GM10266 (cell line): Measurements from ENCODE around the gene NUDT14.

ENCODE experiments used
- DNase-seq: peaks from one replicate; pipeline ENCODE4 v3.0.0; 2012; ENCODE audit errors: extremely low spot score
- TF ChIP-seq, protein P1 (sequence below): IDR thresholded peaks from 2 replicates; pipeline ENCODE4 v1.5.1; 2012; ENCODE audit warnings: mild to moderate bottlenecking, low read depth; ENCODE audit not compliant: control insufficient read depth, insufficient read depth; ENCODE audit errors: missing control alignments

Gene NUDT14

DNA sequence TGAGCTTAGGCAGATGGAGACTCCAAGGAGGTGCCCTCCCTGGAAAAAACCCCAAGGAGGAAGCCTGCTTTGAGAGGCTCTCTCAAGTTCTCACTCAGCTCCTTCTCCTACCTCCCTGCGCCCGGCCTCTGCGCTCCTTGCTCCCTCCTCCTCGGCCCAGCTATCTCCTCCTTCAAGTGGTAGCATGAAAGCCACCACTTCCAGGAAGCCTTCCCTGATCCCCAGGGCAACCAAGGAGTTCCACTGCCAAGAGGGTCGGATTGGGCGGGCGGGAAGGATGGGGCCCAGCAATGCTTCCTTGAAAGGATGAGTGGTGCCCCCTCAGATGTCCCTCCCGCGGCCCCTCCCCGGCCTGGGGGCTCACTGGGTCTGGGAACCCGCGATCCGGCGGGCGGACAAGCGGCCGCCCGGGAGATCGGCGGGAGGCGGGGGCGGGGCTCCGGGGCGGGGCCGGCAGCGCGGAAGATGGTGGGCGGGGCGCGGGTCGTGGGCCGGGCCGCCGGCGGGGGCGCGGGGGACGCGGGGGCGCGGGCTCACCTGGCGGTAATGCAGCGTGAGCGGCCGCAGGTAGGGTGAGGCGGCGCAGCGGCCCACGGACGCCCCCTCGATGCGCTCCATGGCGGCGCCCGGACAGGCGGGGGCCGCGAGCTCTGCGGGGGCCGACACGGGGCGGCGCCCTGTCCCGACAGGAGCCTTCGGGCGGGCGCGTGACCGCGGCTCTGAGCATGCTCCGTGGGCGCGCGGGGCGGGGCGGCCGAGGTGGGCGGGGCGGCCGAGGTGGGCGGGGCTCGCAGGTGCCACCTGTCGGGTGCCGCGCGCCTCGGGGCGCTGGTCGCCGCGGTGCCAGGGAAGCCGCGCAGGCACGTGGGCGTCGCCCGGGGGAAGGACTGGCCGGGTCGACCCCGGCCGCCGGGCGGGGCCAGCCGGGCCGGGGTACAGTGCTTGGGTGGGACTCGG lies at the start of gene NUDT14:
Gene NUDT14 (minus strand): TSS at position 721 of the 957 bp plus-strand sequence. CDS start 103 bp downstream, at position 618.
- DNase-seq: peak; percentile 97
- TF ChIP-seq, protein P1, sequence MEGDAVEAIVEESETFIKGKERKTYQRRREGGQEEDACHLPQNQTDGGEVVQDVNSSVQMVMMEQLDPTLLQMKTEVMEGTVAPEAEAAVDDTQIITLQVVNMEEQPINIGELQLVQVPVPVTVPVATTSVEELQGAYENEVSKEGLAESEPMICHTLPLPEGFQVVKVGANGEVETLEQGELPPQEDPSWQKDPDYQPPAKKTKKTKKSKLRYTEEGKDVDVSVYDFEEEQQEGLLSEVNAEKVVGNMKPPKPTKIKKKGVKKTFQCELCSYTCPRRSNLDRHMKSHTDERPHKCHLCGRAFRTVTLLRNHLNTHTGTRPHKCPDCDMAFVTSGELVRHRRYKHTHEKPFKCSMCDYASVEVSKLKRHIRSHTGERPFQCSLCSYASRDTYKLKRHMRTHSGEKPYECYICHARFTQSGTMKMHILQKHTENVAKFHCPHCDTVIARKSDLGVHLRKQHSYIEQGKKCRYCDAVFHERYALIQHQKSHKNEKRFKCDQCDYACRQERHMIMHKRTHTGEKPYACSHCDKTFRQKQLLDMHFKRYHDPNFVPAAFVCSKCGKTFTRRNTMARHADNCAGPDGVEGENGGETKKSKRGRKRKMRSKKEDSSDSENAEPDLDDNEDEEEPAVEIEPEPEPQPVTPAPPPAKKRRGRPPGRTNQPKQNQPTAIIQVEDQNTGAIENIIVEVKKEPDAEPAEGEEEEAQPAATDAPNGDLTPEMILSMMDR: no peak

DNA sequence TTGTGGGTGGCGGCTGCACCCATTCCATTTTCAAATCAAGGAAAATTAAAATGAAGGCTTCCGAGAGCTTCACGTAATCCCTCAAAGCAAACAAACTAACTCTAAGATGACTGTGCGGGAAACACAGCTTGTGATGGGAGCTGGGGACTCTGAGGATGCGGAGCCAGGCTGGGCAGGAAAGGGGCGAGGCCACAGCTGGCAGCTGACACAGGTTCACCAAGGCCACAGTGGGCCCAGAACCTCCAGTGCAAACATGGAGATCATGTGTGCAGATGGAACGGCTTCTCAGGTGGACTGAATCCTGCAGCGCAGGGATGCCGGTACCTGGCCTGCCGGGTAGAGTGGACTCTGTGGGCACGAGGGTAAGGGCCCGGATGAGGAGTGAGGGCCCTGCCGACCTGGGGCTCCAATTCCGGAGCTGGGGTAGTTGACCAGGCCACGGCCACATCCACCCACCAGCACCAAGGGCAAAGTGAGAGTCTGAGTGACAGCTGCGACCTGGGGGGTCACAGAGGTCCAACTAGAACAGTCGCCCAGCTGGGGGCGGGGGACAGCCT lies 48.1 kb upstream of the NUDT14 start:
- DNase-seq: no peak
- TF ChIP-seq, protein P1: no peak

DNA sequence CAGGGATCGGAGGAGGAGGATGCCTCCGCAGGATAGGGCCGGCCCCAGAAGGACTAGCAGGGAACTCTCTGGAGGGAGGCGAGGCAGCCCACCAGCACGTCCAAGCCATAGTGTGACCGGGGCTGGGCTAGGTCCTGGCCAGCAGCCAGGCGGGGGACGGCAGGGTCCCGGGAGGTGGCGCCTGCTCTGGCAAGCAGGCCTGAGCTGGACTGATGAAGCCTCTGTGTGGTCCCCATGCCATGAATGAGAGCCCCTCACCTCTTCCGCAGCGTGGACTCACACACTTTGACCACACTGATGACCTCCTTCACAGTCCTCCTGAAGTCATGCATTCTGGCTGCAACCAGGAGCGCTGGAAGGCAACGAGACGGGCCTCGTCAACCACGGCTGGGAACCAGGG lies 47.5 kb upstream of the NUDT14 start:
- DNase-seq: no peak
- TF ChIP-seq, protein P1: no peak

DNA sequence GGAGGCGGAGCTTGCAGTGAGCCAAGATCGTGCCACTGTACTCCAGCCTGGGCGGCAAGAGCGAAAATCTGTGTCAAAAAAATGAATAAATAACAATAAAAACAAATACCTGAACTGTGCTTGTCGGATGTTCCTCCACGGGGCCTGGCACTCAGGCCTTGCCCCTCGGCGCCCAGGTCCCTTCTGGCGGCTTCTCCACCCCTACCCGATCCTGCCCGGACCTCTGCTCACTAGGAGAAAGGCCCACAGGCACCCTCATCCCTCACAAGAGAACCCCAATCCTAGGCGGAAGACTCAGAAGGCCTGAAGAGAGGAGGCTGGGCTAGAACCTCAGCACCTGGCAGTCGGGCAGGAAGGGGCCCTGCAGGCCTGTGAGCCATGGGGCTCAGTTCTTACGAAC lies 46.2 kb upstream of the NUDT14 start:
- TF ChIP-seq, protein P1: no peak
- DNase-seq: no peak

DNA sequence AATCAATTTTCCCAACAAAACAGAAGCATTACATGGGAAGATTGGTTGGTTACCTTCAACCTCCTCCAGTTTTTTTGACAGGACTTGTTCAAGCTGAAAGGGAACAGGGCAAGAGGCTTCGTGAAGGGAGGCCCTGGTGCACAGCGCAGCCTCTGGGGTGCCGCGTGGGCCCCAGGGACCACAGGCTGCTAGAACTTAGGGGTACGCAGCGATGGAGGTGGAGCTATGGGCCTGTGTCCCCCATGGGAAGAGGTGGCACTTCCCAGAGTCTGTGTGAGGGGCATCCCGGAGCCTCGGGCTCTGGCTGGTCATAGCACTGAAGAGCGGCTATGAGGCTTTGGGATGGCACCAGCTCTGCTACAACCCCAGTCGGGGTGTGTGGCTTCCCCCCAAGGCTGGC lies 45.1 kb upstream of the NUDT14 start:
- TF ChIP-seq, protein P1: no peak
- DNase-seq: no peak

DNA sequence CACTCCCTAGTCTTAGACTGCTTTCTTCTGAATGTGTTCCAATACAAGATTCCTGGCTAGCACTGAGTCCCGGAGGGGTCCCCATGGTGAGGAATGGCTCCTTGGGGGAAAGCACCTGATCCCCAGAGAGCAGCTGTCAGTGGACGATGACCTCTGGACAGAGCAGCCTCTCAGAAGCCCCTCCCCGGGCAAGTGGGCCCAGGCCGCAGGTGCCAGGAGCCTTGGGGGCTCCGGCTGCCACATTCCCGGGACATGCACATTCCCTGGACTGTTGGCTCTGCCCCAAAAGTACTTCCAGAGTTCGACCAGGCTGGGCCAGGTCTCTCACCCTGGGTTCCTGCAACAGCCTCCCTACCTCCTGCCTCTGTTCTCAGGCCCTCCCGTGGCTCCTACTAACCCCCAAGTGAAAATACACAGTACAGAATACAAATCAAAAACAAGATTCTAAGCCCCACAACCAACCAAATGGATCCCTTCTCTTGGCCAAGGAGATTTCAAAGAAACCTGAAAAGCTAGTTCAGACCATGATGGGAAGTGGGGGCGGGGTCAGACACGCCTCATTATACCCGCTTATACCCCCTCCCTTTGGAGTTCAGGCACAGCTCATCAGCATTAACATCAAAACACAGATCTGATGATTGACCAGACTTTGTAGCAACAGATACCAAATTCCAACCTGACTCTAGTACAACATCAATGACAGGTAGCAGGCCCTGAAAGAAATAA lies 43.9 kb upstream of the NUDT14 start:
- TF ChIP-seq, protein P1: no peak
- DNase-seq: no peak
